Right atrium auricular region (tissue), 2 donors: ENCODE results near the gene TTC39C. TPM values are rescaled to one million over a fixed set of nuclear protein-coding genes. Genes with fewer than 3 reads are reported as not detected.

Experiments used
- DNase-seq: peaks from one replicate; pipeline ENCODE4 v3.0.0-alpha.2; 2019; ENCODE audit warnings: low spot score
- H3K27ac ChIP-seq, 2 donors: fragments of 200-600 bp; sonication (generic); 1 replicate in 1 of 2; 2 replicates in 1 of 2; pipeline ENCODE4 v1.5.1; 2016 to 2019
- H3K27me3 ChIP-seq, 2 donors: fragments of 200-600 bp; sonication (generic); one replicate each; pipeline versions ENCODE4 v1.5.1 to v1.6.0; 2017 to 2019
- H3K36me3 ChIP-seq: fragments of 200-600 bp; sonication (generic); one replicate; pipeline ENCODE4 v1.5.1; 2016
- H3K4me1 ChIP-seq, 2 donors: fragments of 200-600 bp; sonication (generic); one replicate each; pipeline versions ENCODE4 v1.5.1 to v1.6.0; 2017 to 2019
- H3K4me3 ChIP-seq, 2 donors: fragments of 200-600 bp; sonication (generic); 1 replicate in 1 of 2; 2 replicates in 1 of 2; pipeline ENCODE4 v1.5.1; 2017 to 2019; ENCODE audit warnings: mild to moderate bottlenecking in 1 of 2, moderate library complexity in 1 of 2
- H3K9me3 ChIP-seq, 2 donors: fragments of 200-600 bp; sonication (generic); one replicate each; pipeline ENCODE4 v1.5.1; 2019
- CTCF ChIP-seq, 2 donors: fragments of 200-600 bp; sonication (generic); IDR thresholded peaks; one replicate each; pipeline ENCODE4 v1.5.1; 2019; ENCODE audit warnings: antibody characterized with exemption in 2 of 2
- total RNA-seq, 2 donors: library from RNA; depleted of rRNA; stranded (reverse); fragments of >200 nt; gene quantifications; one replicate each; pipeline ENCODE4 v1.1.0, GENCODE V29; 2016

TTC39C gene
- total RNA-seq, 2 donors from 2014 or later: 4.2 to 10.3 TPM

- no peaks in the 10 kb centered on the region for H3K36me3 ChIP-seq
- no peaks in the 10 kb centered on the region for H3K4me1 ChIP-seq
- no peaks in the 10 kb centered on the region for H3K27me3 ChIP-seq
- TF ChIP-seq CTCF (IDR thresholded peaks at IDR 0.05): no peak
- no peak overlapping the region for H3K4me3 ChIP-seq
- no peak overlapping the region for H3K27ac ChIP-seq
- no peaks in the 10 kb centered on the region for H3K9me3 ChIP-seq
- DNase-seq: no peak
Measured at GRCh38 chr18:24060644-24061043, 46.1 kb downstream of the TTC39C start.

GRCh38 chr18:24063121-24063731 lies 48.7 kb downstream of the TTC39C start:
- no peaks in the 10 kb centered on the region for H3K9me3 ChIP-seq
- H3K27me3 ChIP-seq: no peaks in the 10 kb centered on the region
- DNase-seq: no peak
- no peak overlapping the region for H3K4me3 ChIP-seq
- no peaks in the 10 kb centered on the region for H3K4me1 ChIP-seq
- TF ChIP-seq CTCF (IDR thresholded peaks at IDR 0.05): no peak
- no peak overlapping the region for H3K27ac ChIP-seq
- no peaks in the 10 kb centered on the region for H3K36me3 ChIP-seq

- no peak overlapping the region for H3K27ac ChIP-seq
- H3K4me1 ChIP-seq: no peaks in the 10 kb centered on the region
- no peaks in the 10 kb centered on the region for H3K36me3 ChIP-seq
- DNase-seq: no peak
- no peaks in the 10 kb centered on the region for H3K9me3 ChIP-seq
- no peaks in the 10 kb centered on the region for H3K27me3 ChIP-seq
- no peak for TF ChIP-seq CTCF (IDR thresholded peaks at IDR 0.05)
- H3K4me3 ChIP-seq: no peak overlapping the region
Measured at GRCh38 chr18:24064391-24065100, 50.0 kb downstream of the TTC39C start.

GRCh38 chr18:24065906-24066305 lies 51.4 kb downstream of the TTC39C start:
- no peaks in the 10 kb centered on the region for H3K9me3 ChIP-seq
- no peak for TF ChIP-seq CTCF (IDR thresholded peaks at IDR 0.05)

GRCh38 chr18:24068945-24069693 lies 54.6 kb downstream of the TTC39C start:
- Histone ChIP-seq H3K36me3 (no peaks in the 10 kb centered on the region), H3K27ac (no peak overlapping the region), H3K9me3 (no peaks in the 10 kb centered on the region), H3K27me3 (no peaks in the 10 kb centered on the region), H3K4me3 (no peak overlapping the region), H3K4me1 (no peaks in the 10 kb centered on the region)
- DNase-seq: no peak
- no peak for TF ChIP-seq CTCF (IDR thresholded peaks at IDR 0.05)

More at GRCh38 chr18:24065906-24066305, 51.4 kb downstream of the TTC39C start:
- no peak overlapping the region for H3K27ac ChIP-seq
- no peaks in the 10 kb centered on the region for H3K27me3 ChIP-seq
- DNase-seq: no peak
- H3K4me1 ChIP-seq: no peaks in the 10 kb centered on the region
- H3K4me3 ChIP-seq: no peak overlapping the region
- H3K36me3 ChIP-seq: no peaks in the 10 kb centered on the region
